IMR-90 (cell line): ENCODE measurements around the gene RABIF. TPM values are rescaled to one million over a fixed set of nuclear protein-coding genes. Genes with fewer than 3 reads are reported as not detected.

ENCODE experiments used
- ATAC-seq: fragments of 200-7000 bp; cut with Tn5 transposase; 2 replicates; pipeline ENCODE4 v1.9.1; 2020; ENCODE audit warnings: low read depth, mild to moderate bottlenecking, moderate library complexity
- BruUV-seq: library from RNA; stranded (reverse); fragments of 400-500 nt; replicated peaks from 2 replicates; lab custom pipeline; 2021; lab: Mats Ljungman, UMichigan
- CTCF ChIA-PET: fragments of 300-600 bp; formaldehyde crosslinking; extraction: SDS; loops from one replicate; lab custom pipeline; 2021; ENCODE audit warnings: antibody characterized with exemption; lab: Yijun Ruan, JAX
- POLR2A ChIA-PET: fragments of 300-600 bp; sonication (Branson Sonifier 250); formaldehyde crosslinking; loops from one replicate; lab custom pipeline; 2022; ENCODE audit warnings: antibody characterized with exemption; ENCODE audit not compliant: unreplicated experiment; lab: Charles Lee
- DNase-seq: peaks from one replicate; pipeline ENCODE4 v3.0.0; 2013
- H2AFZ ChIP-seq: replicated peaks from 2 replicates; pipeline ENCODE3; 2013; ENCODE audit warnings: low read length, mild to moderate bottlenecking; ENCODE audit not compliant: poor library complexity
- H2AK5ac ChIP-seq: 2 replicates; pipeline ENCODE4 v1.6.1; 2013; ENCODE audit warnings: low read depth, low read length, inconsistent platforms
- H2AK9ac ChIP-seq: replicated peaks from 2 replicates; pipeline ENCODE3; 2013; ENCODE audit warnings: mild to moderate bottlenecking, low read depth, low read length, moderate library complexity; ENCODE audit not compliant: poor library complexity
- H2BK120ac ChIP-seq: 2 replicates; pipeline ENCODE4 v1.6.1; 2013; ENCODE audit warnings: low read depth, low read length, inconsistent platforms
- H2BK15ac ChIP-seq: 3 replicates; pipeline ENCODE4 v1.6.1; 2013; ENCODE audit warnings: low read depth, low read length, inconsistent platforms
- H2BK20ac ChIP-seq: 2 replicates; pipeline ENCODE4 v1.6.1; 2013; ENCODE audit warnings: low read depth, mild to moderate bottlenecking, inconsistent platforms, low read length, moderate library complexity
- H2BK5ac ChIP-seq: 2 replicates; pipeline ENCODE4 v1.6.1; 2013; ENCODE audit warnings: mild to moderate bottlenecking, low read depth, low read length, inconsistent platforms; ENCODE audit not compliant: poor library complexity, severe bottlenecking
- H3K14ac ChIP-seq: replicated peaks from 2 replicates; pipeline ENCODE4 v1.6.1; 2013; ENCODE audit warnings: low read depth, low read length, inconsistent platforms
- H3K18ac ChIP-seq: 2 replicates; pipeline ENCODE4 v1.6.1; 2013; ENCODE audit warnings: low read depth, low read length, control low read depth
- H3K23ac ChIP-seq: 2 replicates; pipeline ENCODE4 v1.6.1; 2013; ENCODE audit warnings: low read depth, low read length, inconsistent platforms
- H3K27ac ChIP-seq: 2 replicates; pipeline ENCODE4 v1.5.1; 2013; ENCODE audit warnings: mild to moderate bottlenecking, control low read depth, low read length; ENCODE audit not compliant: insufficient read depth
- H3K27me3 ChIP-seq: 2 replicates; pipeline ENCODE4 v1.6.1; 2013; ENCODE audit warnings: low read length; ENCODE audit not compliant: control insufficient read depth, insufficient read depth
- H3K36me3 ChIP-seq: 2 replicates; pipeline ENCODE4 v1.6.1; 2013; ENCODE audit warnings: low read length, mixed read lengths; ENCODE audit not compliant: control insufficient read depth, insufficient read depth
- H3K4ac ChIP-seq: 2 replicates; pipeline ENCODE4 v1.6.1; 2013; ENCODE audit warnings: low read depth, low read length, inconsistent platforms
- H3K4me1 ChIP-seq: 2 replicates; pipeline ENCODE4 v1.6.1; 2013; ENCODE audit warnings: low read length, mixed read lengths; ENCODE audit not compliant: control insufficient read depth, insufficient read depth
- H3K4me2 ChIP-seq: 2 replicates; pipeline ENCODE4 v1.6.1; 2013; ENCODE audit warnings: low read depth, mild to moderate bottlenecking, control low read depth, low read length, moderate library complexity
- H3K4me3 ChIP-seq: 2 replicates; pipeline ENCODE4 v1.5.1; 2013; ENCODE audit warnings: low read depth, mild to moderate bottlenecking, control low read depth, low read length, moderate library complexity; ENCODE audit not compliant: insufficient read depth
- H3K56ac ChIP-seq: 2 replicates; pipeline ENCODE4 v1.6.1; 2013; ENCODE audit warnings: low read length, inconsistent platforms; ENCODE audit not compliant: insufficient read depth; ENCODE audit errors: extremely low read depth
- H3K79me1 ChIP-seq, 2 experiments: 2 replicates each; pipeline ENCODE4 v1.6.1; 2013; ENCODE audit warnings: low read length in 2 of 2, inconsistent platforms in 1 of 2, low read depth in 1 of 2
- H3K9ac ChIP-seq: 2 replicates; pipeline ENCODE4 v1.6.1; 2013; ENCODE audit warnings: low read depth, low read length, control low read depth
- H3K9me1 ChIP-seq: 2 replicates; pipeline ENCODE4 v1.6.1; 2013; ENCODE audit warnings: low read length, inconsistent platforms; ENCODE audit not compliant: insufficient read depth
- H3K9me3 ChIP-seq: 2 replicates; pipeline ENCODE4 v1.6.1; 2013; ENCODE audit warnings: low read length; ENCODE audit not compliant: control insufficient read depth, insufficient read depth
- H4K20me1 ChIP-seq: 2 replicates; pipeline ENCODE4 v1.6.1; 2013; ENCODE audit warnings: low read length, inconsistent platforms; ENCODE audit not compliant: insufficient read depth
- H4K5ac ChIP-seq: 2 replicates; pipeline ENCODE4 v1.6.1; 2013; ENCODE audit warnings: mild to moderate bottlenecking, low read depth, low read length, control low read depth
- H4K8ac ChIP-seq, 2 experiments: 2 replicates each; pipeline ENCODE4 v1.6.1; 2013; ENCODE audit warnings: low read depth in 2 of 2, low read length in 2 of 2, control low read depth in 1 of 2, inconsistent platforms in 1 of 2
- H4K91ac ChIP-seq: 2 replicates; pipeline ENCODE4 v1.6.1; 2013; ENCODE audit warnings: low read depth, low read length, inconsistent platforms; ENCODE audit not compliant: insufficient read depth
- CHD1 ChIP-seq: IDR thresholded peaks from 2 replicates; pipeline ENCODE4 v1.6.1; 2012; ENCODE audit warnings: low read depth, low read length, improper control_type of control experiment
- WGBS, 2 experiments: methylation state at CpG; one replicate each; pipeline versions ENCODE4 v1.1.5 to v1.1.7; 2013; ENCODE audit warnings: missing lambda C conversion rate in 2 of 2; ENCODE audit not compliant: insufficient read length in 1 of 2; ENCODE audit errors: extremely low coverage in 2 of 2; 5-methylcytosine and 5-hydroxymethylcytosine counted together
- dilution Hi-C: fragments of 300-500 bp; cut with HindIII; formaldehyde crosslinking; loops from one replicate; pipeline ENCODE4 v1.14.3; 2018; ENCODE audit warnings: low sequenced_read_pairs; ENCODE audit not compliant: unreplicated experiment
- in situ Hi-C: fragments of 300-500 bp; cut with MboI; formaldehyde crosslinking; loops from 3 replicates; pipeline ENCODE4 v1.14.3; 2019; ENCODE audit warnings: low sequenced_read_pairs, inconsistent platforms, mixed read lengths
- intact Hi-C: fragments of 100-400 bp; cut with micrococcal nuclease; formaldehyde crosslinking; loops from 2 replicates; pipeline ENCODE4 v1.10.0; 2022
- polyA plus RNA-seq, 3 experiments: library from polyadenylated mRNA; depleted of rRNA; stranded (reverse); fragments of >200 nt; gene quantifications; 2 replicates each; pipeline ENCODE4 v1.2.3, GENCODE V29; 2012; ENCODE audit warnings: low replicate concordance in 1 of 3
- total RNA-seq: library from RNA; depleted of rRNA; stranded (reverse); fragments of >200 nt; gene quantifications from 2 replicates; pipeline ENCODE4 v1.2.3, GENCODE V29; 2012

RABIF gene
- total and polyA plus RNA-seq, 2 of the 4 experiments (the other 2 are of a cell fraction), result 4.8 to 7.9 TPM

DNA sequence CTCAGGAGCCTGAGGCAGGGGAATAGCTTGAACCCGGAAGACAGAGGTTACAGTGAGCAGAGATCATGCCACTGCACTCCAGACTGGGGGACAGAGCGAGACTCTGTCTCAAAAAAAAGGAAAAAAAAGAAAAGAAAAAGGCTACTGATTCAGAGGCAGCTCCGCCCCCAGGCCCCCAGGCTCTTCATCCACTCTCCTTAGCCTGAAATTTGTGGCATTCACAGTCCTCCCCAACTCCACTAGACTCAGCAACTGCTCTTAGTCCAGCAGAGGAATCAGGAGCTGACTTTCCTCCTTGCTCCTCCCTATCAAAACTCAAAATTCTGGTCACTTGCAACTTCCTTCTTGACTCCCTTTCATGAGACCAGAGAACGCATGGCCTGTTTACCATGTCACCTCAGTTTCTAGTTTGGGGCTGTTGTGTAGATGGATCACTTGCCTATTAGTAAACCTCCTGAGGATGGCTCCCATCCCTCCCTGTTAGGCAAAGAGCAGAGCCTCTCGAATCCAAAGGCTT lies 51.1 kb downstream of the RABIF start:
- no peak overlapping the region for H2AK5ac ChIP-seq

More for the DNA sequence above, 51.1 kb downstream of the RABIF start:
- POLR2A ChIA-PET, result no interaction called here
- in situ Hi-C loops (no loop called here), dilution Hi-C loops (no loop called here), intact Hi-C loops (no loop called here)
- Histone ChIP-seq H3K14ac (no peak overlapping the region), H3K4ac (no peak overlapping the region), H3K9ac (no peak overlapping the region), H2BK15ac (no peak overlapping the region), H3K36me3 (no peaks in the 10 kb centered on the region), H3K18ac (no peak overlapping the region), H3K4me2 (no peak overlapping the region), H3K4me1 (no peaks in the 10 kb centered on the region), H3K79me1 (no peaks in the 10 kb centered on the region), H4K91ac (no peak overlapping the region), H2BK120ac (no peak overlapping the region), H3K27me3 (peaks cover 44% of the 10 kb centered on the region), H2AFZ (no peak overlapping the region), H2BK5ac (no peak overlapping the region), H3K23ac (no peak overlapping the region), H3K56ac (no peak overlapping the region), H4K8ac (no peak overlapping the region), H3K4me3 (no peak overlapping the region), H3K27ac (no peak overlapping the region), H2BK20ac (no peak overlapping the region), H2AK9ac (no peak overlapping the region), H3K9me3 (no peaks in the 10 kb centered on the region), H4K20me1 (no peaks in the 10 kb centered on the region), H3K9me1 (no peaks in the 10 kb centered on the region), H4K5ac (no peak overlapping the region)
- WGBS, 2 experiments, result 40% methylated on average over 1 of the region's 5 CpGs; no CpG with 5 or more reads in 1 of the 2 experiments
- ATAC-seq (no peak), DNase-seq (no peak)
- CTCF ChIA-PET, result interaction anchor here (0.7 kb wide), 1 partner anchor 23 kb away, joined by 3 read pairs; no protein-coding TSS in a partner anchor
- no peak for TF ChIP-seq CHD1
- no TSS peak for BruUV-seq
